SK-N-SH treated with all-trans-retinoic acid at 6 μM for 48 hours (cell line): ENCODE data around the gene STARD9.

Source experiments
- ATAC-seq: fragments of 200-7000 bp; cut with Tn5 transposase; 3 replicates; pipeline ENCODE4 v1.9.1; 2020; ENCODE audit warnings: mild to moderate bottlenecking, moderate library complexity
- ARNTL ChIP-seq: fragments of 450-650 bp; formaldehyde crosslinking; IDR thresholded peaks from 2 replicates; pipeline ENCODE4 v1.5.0; 2020; ENCODE audit warnings: low read depth, mild to moderate bottlenecking, moderate library complexity, borderline replicate concordance
- BACH2 ChIP-seq: fragments of 250-450 bp; sonication (Bioruptor Pico); IDR thresholded peaks from 2 replicates; pipeline ENCODE4 v1.9.0; 2021; ENCODE audit warnings: mild to moderate bottlenecking, borderline replicate concordance
- CSDC2 ChIP-seq: fragments of 250-450 bp; sonication (Bioruptor Pico); IDR thresholded peaks from 2 replicates; pipeline ENCODE4 v1.5.0; 2020; ENCODE audit warnings: mild to moderate bottlenecking, moderate library complexity
- ESRRG ChIP-seq: fragments of 250-450 bp; sonication (Bioruptor Pico); IDR thresholded peaks from 2 replicates; pipeline ENCODE4 v1.6.1; 2021; ENCODE audit warnings: mild to moderate bottlenecking
- ISL1 ChIP-seq: fragments of 250-450 bp; sonication (Bioruptor Pico); IDR thresholded peaks from 2 replicates; pipeline ENCODE4 v2.1.2; 2022; ENCODE audit warnings: mild to moderate bottlenecking, moderate library complexity
- OSR1 ChIP-seq: fragments of 250-450 bp; sonication (Bioruptor Pico); IDR thresholded peaks from 2 replicates; pipeline ENCODE4 v1.8.0; 2022; ENCODE audit warnings: moderate library complexity, mild to moderate bottlenecking, inconsistent platforms
- PPARA ChIP-seq: fragments of 250-450 bp; sonication (Bioruptor Pico); IDR thresholded peaks from 2 replicates; pipeline ENCODE4 v1.5.0; 2020; ENCODE audit warnings: mild to moderate bottlenecking, borderline replicate concordance
- RARB ChIP-seq: fragments of 250-450 bp; sonication (Bioruptor Pico); IDR thresholded peaks from 2 replicates; pipeline ENCODE4 v1.8.0; 2021; ENCODE audit warnings: mild to moderate bottlenecking, moderate library complexity
- SNAI2 ChIP-seq: fragments of 250-450 bp; sonication (Bioruptor Pico); IDR thresholded peaks from 2 replicates; pipeline ENCODE4 v1.5.0; 2020; ENCODE audit warnings: mild to moderate bottlenecking, moderate library complexity
- TCF4 ChIP-seq: fragments of 250-450 bp; sonication (Bioruptor Pico); IDR thresholded peaks from 2 replicates; pipeline ENCODE4 v1.8.0; 2021; ENCODE audit warnings: mild to moderate bottlenecking, moderate library complexity, borderline replicate concordance
- TOX ChIP-seq: fragments of 250-450 bp; sonication (Bioruptor Pico); IDR thresholded peaks from 2 replicates; pipeline ENCODE4 v1.8.0; 2021; ENCODE audit warnings: mild to moderate bottlenecking, moderate library complexity, borderline replicate concordance
- ZC3H10 ChIP-seq: fragments of 250-450 bp; sonication (Bioruptor Pico); IDR thresholded peaks from 2 replicates; pipeline ENCODE4 v1.5.1; 2021; ENCODE audit warnings: mild to moderate bottlenecking, moderate library complexity
- ZFP30 ChIP-seq: fragments of 450-650 bp; formaldehyde crosslinking; IDR thresholded peaks from 2 replicates; pipeline ENCODE4 v1.5.0; 2022; ENCODE audit warnings: mild to moderate bottlenecking, moderate library complexity
- ZNF565 ChIP-seq: fragments of 450-650 bp; formaldehyde crosslinking; conservative IDR thresholded peaks from 2 replicates; pipeline ENCODE4 v1.5.0; 2020; ENCODE audit warnings: low read depth, mild to moderate bottlenecking, moderate library complexity
- TF ChIP-seq, protein P1 (sequence below): fragments of 250-450 bp; sonication (Bioruptor Pico); IDR thresholded peaks from 2 replicates; pipeline ENCODE4 v1.5.0; 2020; ENCODE audit warnings: mild to moderate bottlenecking, moderate library complexity
- TF ChIP-seq, protein P2 (sequence below): fragments of 250-450 bp; sonication (Bioruptor Pico); IDR thresholded peaks from 2 replicates; pipeline ENCODE4 v1.5.1; 2020; ENCODE audit warnings: low read depth, mild to moderate bottlenecking, moderate library complexity
- TF ChIP-seq, protein P3 (sequence below): fragments of 250-450 bp; sonication (Bioruptor Pico); IDR thresholded peaks from 2 replicates; pipeline ENCODE4 v1.5.1; 2021; ENCODE audit warnings: mild to moderate bottlenecking, moderate library complexity
- TF ChIP-seq, protein P4 (sequence below): fragments of 250-450 bp; sonication (Bioruptor Pico); IDR thresholded peaks from 2 replicates; pipeline ENCODE4 v1.8.0; 2020; ENCODE audit warnings: mild to moderate bottlenecking, moderate library complexity, borderline replicate concordance
- TF ChIP-seq, protein P5 (sequence below): fragments of 250-450 bp; sonication (Bioruptor Pico); IDR thresholded peaks from 2 replicates; pipeline ENCODE4 v1.8.0; 2021; ENCODE audit warnings: low read depth, mild to moderate bottlenecking, moderate library complexity, borderline replicate concordance

The STARD9 gene

DNA sequence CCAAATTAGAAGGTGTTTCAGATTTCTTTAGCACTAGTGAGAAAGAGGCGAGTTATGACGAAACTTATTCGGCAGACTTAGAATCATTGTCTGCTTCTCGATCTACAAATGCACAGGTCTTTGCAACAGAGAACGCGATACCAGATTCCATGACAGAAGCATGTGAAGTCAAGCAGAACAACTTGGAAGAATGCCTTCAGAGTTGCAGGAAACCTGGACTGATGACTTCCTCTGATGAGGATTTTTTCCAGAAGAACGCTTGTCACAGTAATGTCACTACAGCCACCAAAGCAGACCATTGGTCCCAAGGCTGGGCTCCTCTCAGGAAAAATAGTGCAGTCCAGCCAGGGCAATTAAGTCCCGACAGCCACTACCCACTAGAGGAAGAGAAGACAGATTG is 110.9 kb downstream of the STARD9 start (continued):
- TF ChIP-seq, protein P1, sequence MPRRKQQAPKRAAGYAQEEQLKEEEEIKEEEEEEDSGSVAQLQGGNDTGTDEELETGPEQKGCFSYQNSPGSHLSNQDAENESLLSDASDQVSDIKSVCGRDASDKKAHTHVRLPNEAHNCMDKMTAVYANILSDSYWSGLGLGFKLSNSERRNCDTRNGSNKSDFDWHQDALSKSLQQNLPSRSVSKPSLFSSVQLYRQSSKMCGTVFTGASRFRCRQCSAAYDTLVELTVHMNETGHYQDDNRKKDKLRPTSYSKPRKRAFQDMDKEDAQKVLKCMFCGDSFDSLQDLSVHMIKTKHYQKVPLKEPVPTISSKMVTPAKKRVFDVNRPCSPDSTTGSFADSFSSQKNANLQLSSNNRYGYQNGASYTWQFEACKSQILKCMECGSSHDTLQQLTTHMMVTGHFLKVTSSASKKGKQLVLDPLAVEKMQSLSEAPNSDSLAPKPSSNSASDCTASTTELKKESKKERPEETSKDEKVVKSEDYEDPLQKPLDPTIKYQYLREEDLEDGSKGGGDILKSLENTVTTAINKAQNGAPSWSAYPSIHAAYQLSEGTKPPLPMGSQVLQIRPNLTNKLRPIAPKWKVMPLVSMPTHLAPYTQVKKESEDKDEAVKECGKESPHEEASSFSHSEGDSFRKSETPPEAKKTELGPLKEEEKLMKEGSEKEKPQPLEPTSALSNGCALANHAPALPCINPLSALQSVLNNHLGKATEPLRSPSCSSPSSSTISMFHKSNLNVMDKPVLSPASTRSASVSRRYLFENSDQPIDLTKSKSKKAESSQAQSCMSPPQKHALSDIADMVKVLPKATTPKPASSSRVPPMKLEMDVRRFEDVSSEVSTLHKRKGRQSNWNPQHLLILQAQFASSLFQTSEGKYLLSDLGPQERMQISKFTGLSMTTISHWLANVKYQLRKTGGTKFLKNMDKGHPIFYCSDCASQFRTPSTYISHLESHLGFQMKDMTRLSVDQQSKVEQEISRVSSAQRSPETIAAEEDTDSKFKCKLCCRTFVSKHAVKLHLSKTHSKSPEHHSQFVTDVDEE = no peak
- TF ChIP-seq, protein P2, sequence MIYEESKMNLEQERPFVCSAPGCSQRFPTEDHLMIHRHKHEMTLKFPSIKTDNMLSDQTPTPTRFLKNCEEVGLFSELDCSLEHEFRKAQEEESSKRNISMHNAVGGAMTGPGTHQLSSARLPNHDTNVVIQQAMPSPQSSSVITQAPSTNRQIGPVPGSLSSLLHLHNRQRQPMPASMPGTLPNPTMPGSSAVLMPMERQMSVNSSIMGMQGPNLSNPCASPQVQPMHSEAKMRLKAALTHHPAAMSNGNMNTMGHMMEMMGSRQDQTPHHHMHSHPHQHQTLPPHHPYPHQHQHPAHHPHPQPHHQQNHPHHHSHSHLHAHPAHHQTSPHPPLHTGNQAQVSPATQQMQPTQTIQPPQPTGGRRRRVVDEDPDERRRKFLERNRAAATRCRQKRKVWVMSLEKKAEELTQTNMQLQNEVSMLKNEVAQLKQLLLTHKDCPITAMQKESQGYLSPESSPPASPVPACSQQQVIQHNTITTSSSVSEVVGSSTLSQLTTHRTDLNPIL (CRISPR knock-in tag) = no peak
- TF ChIP-seq ZC3H10 (CRISPR knock-in tag) (no peak), OSR1 (CRISPR knock-in tag) (no peak), TCF4 (no peak)
- TF ChIP-seq, protein P3, sequence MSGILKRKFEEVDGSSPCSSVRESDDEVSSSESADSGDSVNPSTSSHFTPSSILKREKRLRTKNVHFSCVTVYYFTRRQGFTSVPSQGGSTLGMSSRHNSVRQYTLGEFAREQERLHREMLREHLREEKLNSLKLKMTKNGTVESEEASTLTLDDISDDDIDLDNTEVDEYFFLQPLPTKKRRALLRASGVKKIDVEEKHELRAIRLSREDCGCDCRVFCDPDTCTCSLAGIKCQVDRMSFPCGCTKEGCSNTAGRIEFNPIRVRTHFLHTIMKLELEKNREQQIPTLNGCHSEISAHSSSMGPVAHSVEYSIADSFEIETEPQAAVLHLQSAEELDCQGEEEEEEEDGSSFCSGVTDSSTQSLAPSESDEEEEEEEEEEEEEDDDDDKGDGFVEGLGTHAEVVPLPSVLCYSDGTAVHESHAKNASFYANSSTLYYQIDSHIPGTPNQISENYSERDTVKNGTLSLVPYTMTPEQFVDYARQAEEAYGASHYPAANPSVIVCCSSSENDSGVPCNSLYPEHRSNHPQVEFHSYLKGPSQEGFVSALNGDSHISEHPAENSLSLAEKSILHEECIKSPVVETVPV (CRISPR knock-in tag) = no peak
- TF ChIP-seq, all 23 proteins: peak for 0

DNA sequence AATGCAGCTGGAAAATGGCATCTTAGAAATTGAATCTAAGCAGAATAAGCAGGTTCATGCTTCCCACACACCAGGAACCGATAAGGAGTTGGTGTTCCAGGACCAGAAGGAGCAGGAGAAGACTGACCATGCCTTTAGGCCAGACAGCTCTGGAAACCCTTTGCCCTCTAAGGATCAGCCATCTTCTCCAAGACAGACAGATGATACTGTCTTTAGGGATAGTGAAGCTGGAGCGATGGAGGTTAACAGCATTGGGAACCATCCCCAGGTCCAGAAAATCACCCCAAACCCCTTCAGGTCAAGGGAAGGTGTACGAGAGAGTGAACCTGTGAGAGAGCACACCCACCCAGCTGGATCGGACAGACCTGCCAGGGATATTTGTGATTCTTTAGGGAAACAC is 112.3 kb downstream of the STARD9 start:
- ATAC-seq = no peak
- TF ChIP-seq CSDC2 = no peak
- no peak for TF ChIP-seq ISL1 (CRISPR knock-in tag)
- no peak for TF ChIP-seq ARNTL (CRISPR knock-in tag)
- TF ChIP-seq ZNF565 (CRISPR knock-in tag) = no peak
- TF ChIP-seq TCF4 = no peak
- TF ChIP-seq, protein P3 (CRISPR knock-in tag) = no peak
- TF ChIP-seq, protein P4, sequence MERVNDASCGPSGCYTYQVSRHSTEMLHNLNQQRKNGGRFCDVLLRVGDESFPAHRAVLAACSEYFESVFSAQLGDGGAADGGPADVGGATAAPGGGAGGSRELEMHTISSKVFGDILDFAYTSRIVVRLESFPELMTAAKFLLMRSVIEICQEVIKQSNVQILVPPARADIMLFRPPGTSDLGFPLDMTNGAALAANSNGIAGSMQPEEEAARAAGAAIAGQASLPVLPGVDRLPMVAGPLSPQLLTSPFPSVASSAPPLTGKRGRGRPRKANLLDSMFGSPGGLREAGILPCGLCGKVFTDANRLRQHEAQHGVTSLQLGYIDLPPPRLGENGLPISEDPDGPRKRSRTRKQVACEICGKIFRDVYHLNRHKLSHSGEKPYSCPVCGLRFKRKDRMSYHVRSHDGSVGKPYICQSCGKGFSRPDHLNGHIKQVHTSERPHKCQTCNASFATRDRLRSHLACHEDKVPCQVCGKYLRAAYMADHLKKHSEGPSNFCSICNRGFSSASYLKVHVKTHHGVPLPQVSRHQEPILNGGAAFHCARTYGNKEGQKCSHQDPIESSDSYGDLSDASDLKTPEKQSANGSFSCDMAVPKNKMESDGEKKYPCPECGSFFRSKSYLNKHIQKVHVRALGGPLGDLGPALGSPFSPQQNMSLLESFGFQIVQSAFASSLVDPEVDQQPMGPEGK (CRISPR knock-in tag) = no peak
- TF ChIP-seq PPARA (CRISPR knock-in tag) = no peak
- TF ChIP-seq SNAI2 (CRISPR knock-in tag) = no peak

DNA sequence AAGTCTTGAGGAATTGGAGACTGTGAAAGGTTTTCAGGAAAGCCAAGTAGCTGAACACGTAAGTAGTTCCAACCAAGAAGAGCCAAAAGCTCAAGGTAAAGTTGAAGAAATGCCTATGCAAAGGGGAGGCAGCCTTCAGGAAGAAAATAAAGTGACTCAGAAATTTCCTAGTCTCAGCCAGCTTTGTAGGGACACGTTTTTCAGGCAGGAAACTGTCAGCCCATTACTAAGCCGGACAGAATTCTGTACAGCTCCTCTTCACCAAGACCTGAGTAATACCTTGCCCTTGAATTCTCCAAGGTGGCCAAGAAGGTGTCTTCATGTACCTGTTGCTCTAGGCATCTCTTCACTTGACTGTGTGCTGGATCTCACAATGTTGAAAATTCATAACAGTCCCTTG is 112.9 kb downstream of the STARD9 start:
- TF ChIP-seq ARNTL (CRISPR knock-in tag) (no peak), CSDC2 (no peak)
- ATAC-seq = no peak

DNA sequence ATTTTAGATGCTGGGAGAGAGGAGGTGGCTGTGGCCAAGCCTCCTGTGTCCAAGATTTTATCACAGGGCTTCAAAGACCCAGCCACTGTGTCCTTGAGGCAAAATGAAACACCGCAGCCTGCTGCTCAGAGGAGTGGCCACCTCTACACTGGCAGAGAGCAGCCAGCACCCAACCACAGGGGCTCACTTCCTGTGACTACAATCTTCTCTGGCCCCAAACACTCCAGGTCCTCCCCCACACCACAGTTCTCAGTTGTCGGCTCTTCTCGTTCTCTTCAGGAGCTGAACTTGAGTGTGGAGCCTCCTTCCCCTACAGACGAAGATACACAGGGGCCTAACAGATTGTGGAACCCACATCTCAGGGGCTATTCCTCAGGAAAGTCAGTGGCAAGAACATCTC is 115.9 kb downstream of the STARD9 start:
- no peak for ATAC-seq

More for the DNA sequence above, 115.9 kb downstream of the STARD9 start:
- TF ChIP-seq, protein P3 (CRISPR knock-in tag) = no peak
- TF ChIP-seq ZC3H10 (CRISPR knock-in tag) (no peak), SNAI2 (CRISPR knock-in tag) (no peak), ZNF565 (CRISPR knock-in tag) (no peak), ZFP30 (no peak), BACH2 (CRISPR knock-in tag) (no peak), ESRRG (no peak), RARB (CRISPR knock-in tag) (no peak), TOX (no peak)
- TF ChIP-seq, protein P2 (CRISPR knock-in tag) = no peak
- TF ChIP-seq, protein P5, sequence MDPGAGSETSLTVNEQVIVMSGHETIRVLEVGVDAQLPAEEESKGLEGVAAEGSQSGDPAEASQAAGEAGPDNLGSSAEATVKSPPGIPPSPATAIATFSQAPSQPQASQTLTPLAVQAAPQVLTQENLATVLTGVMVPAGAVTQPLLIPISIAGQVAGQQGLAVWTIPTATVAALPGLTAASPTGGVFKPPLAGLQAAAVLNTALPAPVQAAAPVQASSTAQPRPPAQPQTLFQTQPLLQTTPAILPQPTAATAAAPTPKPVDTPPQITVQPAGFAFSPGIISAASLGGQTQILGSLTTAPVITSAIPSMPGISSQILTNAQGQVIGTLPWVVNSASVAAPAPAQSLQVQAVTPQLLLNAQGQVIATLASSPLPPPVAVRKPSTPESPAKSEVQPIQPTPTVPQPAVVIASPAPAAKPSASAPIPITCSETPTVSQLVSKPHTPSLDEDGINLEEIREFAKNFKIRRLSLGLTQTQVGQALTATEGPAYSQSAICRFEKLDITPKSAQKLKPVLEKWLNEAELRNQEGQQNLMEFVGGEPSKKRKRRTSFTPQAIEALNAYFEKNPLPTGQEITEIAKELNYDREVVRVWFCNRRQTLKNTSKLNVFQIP (CRISPR knock-in tag) = no peak
